Astrocyte (in vitro differentiated cells and primary cell): ENCODE measurements around the gene EPB41. TPM values are rescaled to one million over a fixed set of nuclear protein-coding genes. Genes with fewer than 3 reads are reported as not detected.

Experiments used
- DNase-seq: peaks from one replicate; pipeline ENCODE4 v3.0.0-alpha.2; 2010; ENCODE audit warnings: low read depth
- FAIRE-seq: peaks from 2 replicates; lab custom pipeline; 2011; peaks lifted over from hg19 to GRCh38; lab: Jason Lieb, UNC
- H2AFZ ChIP-seq: 2 replicates; pipeline ENCODE4 v1.6.0; 2012; ENCODE audit warnings: low read depth, low read length, inconsistent platforms
- H3K27ac ChIP-seq: 2 replicates; pipeline ENCODE4 v1.5.1; 2011; ENCODE audit warnings: low read depth, low read length, inconsistent platforms
- H3K27me3 ChIP-seq: 2 replicates; pipeline ENCODE4 v1.6.0; 2011; ENCODE audit warnings: low read length, inconsistent platforms; ENCODE audit not compliant: insufficient read depth
- H3K36me3 ChIP-seq: 2 replicates; pipeline ENCODE4 v1.5.1; 2011; ENCODE audit warnings: low read length, inconsistent platforms; ENCODE audit not compliant: insufficient read depth
- H3K4me1 ChIP-seq: 2 replicates; pipeline ENCODE4 v1.5.1; 2011; ENCODE audit warnings: low read length, inconsistent platforms; ENCODE audit not compliant: insufficient read depth
- H3K4me2 ChIP-seq: 2 replicates; pipeline ENCODE4 v1.6.0; 2012; ENCODE audit warnings: low read length, inconsistent platforms
- H3K4me3 ChIP-seq: 2 replicates; pipeline ENCODE4 v1.5.1; 2011; ENCODE audit warnings: low read depth, mild to moderate bottlenecking, low read length, inconsistent platforms; ENCODE audit not compliant: insufficient read depth
- H3K79me2 ChIP-seq: 2 replicates; pipeline ENCODE4 v1.6.0; 2012; ENCODE audit warnings: mild to moderate bottlenecking, low read length, inconsistent platforms; ENCODE audit not compliant: insufficient read depth
- H3K9ac ChIP-seq: 2 replicates; pipeline ENCODE4 v1.6.0; 2012; ENCODE audit warnings: mild to moderate bottlenecking, low read length, inconsistent platforms
- H3K9me3 ChIP-seq: 2 replicates; pipeline ENCODE4 v1.5.1; 2012; ENCODE audit warnings: low read depth, mild to moderate bottlenecking, low read length, inconsistent platforms; ENCODE audit not compliant: insufficient read depth
- H4K20me1 ChIP-seq: 2 replicates; pipeline ENCODE4 v1.6.0; 2012; ENCODE audit warnings: low read length, inconsistent platforms; ENCODE audit not compliant: insufficient read depth
- H3K27ac Mint-ChIP-seq: one replicate; pipeline ENCODE4 v1.8.0; 2021; ENCODE audit warnings: mild to moderate bottlenecking, mixed read lengths; ENCODE audit not compliant: unreplicated experiment
- H3K27me3 Mint-ChIP-seq: one replicate; pipeline ENCODE4 v1.8.0; 2021; ENCODE audit warnings: low read depth, mixed read lengths; ENCODE audit not compliant: unreplicated experiment
- H3K36me3 Mint-ChIP-seq: one replicate; pipeline ENCODE4 v1.8.0; 2021; ENCODE audit warnings: low read depth, mixed read lengths; ENCODE audit not compliant: unreplicated experiment
- H3K4me1 Mint-ChIP-seq: one replicate; pipeline ENCODE4 v1.8.0; 2021; ENCODE audit warnings: low read depth, mixed read lengths; ENCODE audit not compliant: unreplicated experiment
- H3K4me3 Mint-ChIP-seq: one replicate; pipeline ENCODE4 v1.8.0; 2021; ENCODE audit warnings: mild to moderate bottlenecking, moderate library complexity, mixed read lengths; ENCODE audit not compliant: unreplicated experiment
- H3K9me3 Mint-ChIP-seq: one replicate; pipeline ENCODE4 v1.8.0; 2021; ENCODE audit warnings: mild to moderate bottlenecking, mixed read lengths; ENCODE audit not compliant: unreplicated experiment
- CTCF ChIP-seq: IDR thresholded peaks from 2 replicates; pipeline ENCODE4 v1.5.1; 2011; ENCODE audit warnings: low read depth, mild to moderate bottlenecking, inconsistent platforms, low read length, moderate library complexity; ENCODE audit not compliant: insufficient read depth
- EZH2 ChIP-seq: IDR thresholded peaks from 2 replicates; pipeline ENCODE4 v1.6.1; 2012; ENCODE audit warnings: mild to moderate bottlenecking, low read length, inconsistent platforms; ENCODE audit not compliant: insufficient read depth
- total RNA-seq: library from RNA; stranded (reverse); gene quantifications from 2 replicates; pipeline ENCODE4 v1.2.1, GENCODE V29; 2021

Gene EPB41
- total RNA-seq, 1 donor from 2014 or later = 13.9 TPM

- H3K4me3 ChIP-seq = peak overlapping the region; percentile 66
- H3K27me3 Mint-ChIP-seq = no peaks in the 10 kb centered on the region
- DNase-seq (peak; percentile 34), FAIRE-seq (no peak)
- H3K27ac ChIP-seq = no peak overlapping the region
- no peak overlapping the region for H3K27ac Mint-ChIP-seq
- TF ChIP-seq CTCF (no peak), EZH2 (no peak)
- H2AFZ ChIP-seq = peak overlapping the region; percentile 75
- H4K20me1 ChIP-seq = peaks cover 8% of the 10 kb centered on the region
- no peaks in the 10 kb centered on the region for H3K4me1 Mint-ChIP-seq
- H3K4me2 ChIP-seq = peak overlapping the region; percentile 95
- H3K27me3 ChIP-seq = no peaks in the 10 kb centered on the region
- no peaks in the 10 kb centered on the region for H3K9me3 Mint-ChIP-seq
- H3K4me1 ChIP-seq = peaks cover 7% of the 10 kb centered on the region
- no peaks in the 10 kb centered on the region for H3K79me2 ChIP-seq
- peak overlapping the region; percentile 60 for H3K9ac ChIP-seq
- H3K36me3 ChIP-seq = no peaks in the 10 kb centered on the region
- peak overlapping the region; percentile 96 for H3K4me3 Mint-ChIP-seq
- H3K36me3 Mint-ChIP-seq = peaks cover 2% of the 10 kb centered on the region
- H3K9me3 ChIP-seq = no peaks in the 10 kb centered on the region
Observed at GRCh38 chr1:28915031-28915895, 894 bp downstream of the EPB41 start.

- Histone ChIP-seq H3K4me3 (no peak overlapping the region), H3K79me2 (no peaks in the 10 kb centered on the region), H3K9ac (no peak overlapping the region), H3K4me1 (peaks cover 7% of the 10 kb centered on the region), H4K20me1 (peaks cover 8% of the 10 kb centered on the region), H3K27ac (no peak overlapping the region), H3K27me3 (no peaks in the 10 kb centered on the region), H3K36me3 (no peaks in the 10 kb centered on the region), H2AFZ (no peak overlapping the region), H3K4me2 (no peak overlapping the region), H3K9me3 (no peaks in the 10 kb centered on the region)
- no peak for TF ChIP-seq EZH2
- no peak for TF ChIP-seq CTCF
- no peaks in the 10 kb centered on the region for H3K9me3 Mint-ChIP-seq
- no peaks in the 10 kb centered on the region for H3K27me3 Mint-ChIP-seq
- H3K4me1 Mint-ChIP-seq = no peaks in the 10 kb centered on the region
- H3K36me3 Mint-ChIP-seq = peaks cover 2% of the 10 kb centered on the region
- no peak for FAIRE-seq
- H3K4me3 Mint-ChIP-seq = no peak overlapping the region
- no peak overlapping the region for H3K27ac Mint-ChIP-seq
- no peak for DNase-seq
Observed at GRCh38 chr1:28917757-28918118, 3.4 kb downstream of the EPB41 start.
